Esophagus squamous epithelium (tissue), 4 donors: ENCODE data around the gene OR2F1.

Source experiments
- POLR2A ChIP-seq, 4 donors: fragments of 450-650 bp; IDR thresholded peaks; one replicate each; pipeline ENCODE4 v1.6.1; 2017; ENCODE audit warnings: antibody characterized with exemption in 4 of 4, mild to moderate bottlenecking in 4 of 4, moderate library complexity in 3 of 4
- TF ChIP-seq, protein P1 (sequence below), 6 experiments: fragments of 450-650 bp in 4 of 6; fragments of 200-600 bp in 2 of 6; sonication (generic) in 2 of 6; IDR thresholded peaks; one replicate each; pipeline ENCODE4 v1.5.1; 2016 to 2019; ENCODE audit warnings: antibody characterized with exemption in 6 of 6, mild to moderate bottlenecking in 4 of 6, moderate library complexity in 4 of 6

DNA sequence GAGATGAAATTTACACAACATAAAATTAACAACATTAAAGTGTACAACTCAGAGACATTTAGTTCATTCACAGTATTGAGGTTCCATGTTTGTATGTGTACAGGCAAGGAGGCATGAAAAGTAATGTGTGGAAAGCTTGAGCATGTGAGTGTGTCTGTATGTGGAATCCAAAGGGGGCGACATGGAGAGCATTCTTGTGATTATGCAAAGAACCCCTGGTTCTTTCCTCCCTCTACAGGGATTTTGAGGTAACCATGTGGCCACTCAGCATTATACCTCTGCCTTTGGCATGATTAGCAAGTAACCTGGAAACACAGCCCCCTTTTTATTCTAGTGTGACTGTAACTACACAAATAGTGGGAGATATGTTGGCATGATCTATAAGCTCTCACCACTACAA lies 21.0 kb downstream of the OR2F1 start:
- TF ChIP-seq, protein P1, sequence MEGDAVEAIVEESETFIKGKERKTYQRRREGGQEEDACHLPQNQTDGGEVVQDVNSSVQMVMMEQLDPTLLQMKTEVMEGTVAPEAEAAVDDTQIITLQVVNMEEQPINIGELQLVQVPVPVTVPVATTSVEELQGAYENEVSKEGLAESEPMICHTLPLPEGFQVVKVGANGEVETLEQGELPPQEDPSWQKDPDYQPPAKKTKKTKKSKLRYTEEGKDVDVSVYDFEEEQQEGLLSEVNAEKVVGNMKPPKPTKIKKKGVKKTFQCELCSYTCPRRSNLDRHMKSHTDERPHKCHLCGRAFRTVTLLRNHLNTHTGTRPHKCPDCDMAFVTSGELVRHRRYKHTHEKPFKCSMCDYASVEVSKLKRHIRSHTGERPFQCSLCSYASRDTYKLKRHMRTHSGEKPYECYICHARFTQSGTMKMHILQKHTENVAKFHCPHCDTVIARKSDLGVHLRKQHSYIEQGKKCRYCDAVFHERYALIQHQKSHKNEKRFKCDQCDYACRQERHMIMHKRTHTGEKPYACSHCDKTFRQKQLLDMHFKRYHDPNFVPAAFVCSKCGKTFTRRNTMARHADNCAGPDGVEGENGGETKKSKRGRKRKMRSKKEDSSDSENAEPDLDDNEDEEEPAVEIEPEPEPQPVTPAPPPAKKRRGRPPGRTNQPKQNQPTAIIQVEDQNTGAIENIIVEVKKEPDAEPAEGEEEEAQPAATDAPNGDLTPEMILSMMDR (IDR thresholded peaks at IDR 0.05): no peak
- no peak for TF ChIP-seq POLR2A (IDR thresholded peaks at IDR 0.05)
